Colonic mucosa (tissue), 4 donors: Measurements from ENCODE around the gene KCNG2. TPM values are rescaled to one million over a fixed set of nuclear protein-coding genes. Genes with fewer than 3 reads are reported as not detected.

Source experiments
- DNase-seq: peaks from one replicate; pipeline ENCODE4 v3.0.0-alpha.2; 2020
- H3K27ac ChIP-seq: fragments of 200-600 bp; one replicate; pipeline ENCODE4 v1.8.0; 2021
- H3K27me3 ChIP-seq: fragments of 200-600 bp; one replicate; pipeline ENCODE4 v1.8.0; 2021
- H3K36me3 ChIP-seq: fragments of 200-600 bp; one replicate; pipeline ENCODE4 v1.8.0; 2021
- H3K4me1 ChIP-seq: fragments of 200-600 bp; one replicate; pipeline ENCODE4 v1.8.0; 2021; ENCODE audit warnings: mild to moderate bottlenecking
- H3K4me3 ChIP-seq: fragments of 200-600 bp; one replicate; pipeline ENCODE4 v1.8.0; 2021
- H3K9ac ChIP-seq, 2 donors: one replicate each; pipeline ENCODE4 v1.7.0; 2013; ENCODE audit warnings: control low read depth in 2 of 2, low read depth in 2 of 2, low read length in 2 of 2
- H3K9me3 ChIP-seq: fragments of 200-600 bp; one replicate; pipeline ENCODE4 v1.8.0; 2021
- CTCF ChIP-seq: fragments of 200-600 bp; IDR thresholded peaks from one replicate; pipeline ENCODE4 v1.8.0; 2022; ENCODE audit warnings: antibody characterized with exemption, mild to moderate bottlenecking
- intact Hi-C: fragments of 100-400 bp; cut with DNase I; formaldehyde crosslinking; loops from one replicate; pipeline ENCODE4 v1.14.1; 2022
- total RNA-seq, 2 donors: library from RNA; stranded (reverse); fragmentation: NEBNext Ultra II Directional in 1 of 2; extraction: Animal tissue kit (Norgen Biotek cat#: 25700) in 1 of 2; gene quantifications; one replicate each; pipeline ENCODE4 v1.2.1, GENCODE V29; 2021
- donor health status: healthy.
- donor health status: DM: no; HTN: no; CAD: no.
- donor health status: DM: no; HTN: no; CAD: no.

Gene KCNG2
- total RNA-seq, 2 donors from 2014 or later, result 0.32 TPM; not detected in 1

- Histone ChIP-seq H3K9ac (no peak overlapping the region), H3K27ac (no peak overlapping the region), H3K27me3 (no peaks in the 10 kb centered on the region), H3K9me3 (no peaks in the 10 kb centered on the region), H3K36me3 (no peaks in the 10 kb centered on the region), H3K4me3 (no peak overlapping the region), H3K4me1 (no peaks in the 10 kb centered on the region)
- intact Hi-C loops, result no loop called here
- TF ChIP-seq CTCF, result no peak
- peak; percentile 15 for DNase-seq
Measured at GRCh38 chr18:79856119-79857007, 58.6 kb downstream of the KCNG2 start.

GRCh38 chr18:79857082-79857671 lies 59.4 kb downstream of the KCNG2 start:
- H3K36me3 ChIP-seq, result no peaks in the 10 kb centered on the region
- TF ChIP-seq CTCF, result no peak
- intact Hi-C loops, result no loop called here
- H3K4me3 ChIP-seq, result no peak overlapping the region
- no peak overlapping the region for H3K9ac ChIP-seq
- H3K4me1 ChIP-seq, result no peaks in the 10 kb centered on the region
- peak; percentile 9 for DNase-seq
- H3K9me3 ChIP-seq, result no peaks in the 10 kb centered on the region
- H3K27ac ChIP-seq, result no peak overlapping the region
- H3K27me3 ChIP-seq, result no peaks in the 10 kb centered on the region

GRCh38 chr18:79859314-79859713 lies 61.6 kb downstream of the KCNG2 start:
- H3K4me3 ChIP-seq, result no peak overlapping the region
- H3K4me1 ChIP-seq, result no peaks in the 10 kb centered on the region
- no peak for DNase-seq
- intact Hi-C loops, result no loop called here
- H3K36me3 ChIP-seq, result no peaks in the 10 kb centered on the region
- H3K9ac ChIP-seq, result no peak overlapping the region
- no peaks in the 10 kb centered on the region for H3K27me3 ChIP-seq
- H3K27ac ChIP-seq, result no peak overlapping the region
- TF ChIP-seq CTCF, result no peak
- H3K9me3 ChIP-seq, result no peaks in the 10 kb centered on the region

GRCh38 chr18:79861687-79862086 lies 63.9 kb downstream of the KCNG2 start:
- H3K9ac ChIP-seq, result no peak overlapping the region
- H3K36me3 ChIP-seq, result no peaks in the 10 kb centered on the region
- H3K9me3 ChIP-seq, result no peaks in the 10 kb centered on the region
- H3K27ac ChIP-seq, result no peak overlapping the region
- H3K4me1 ChIP-seq, result no peaks in the 10 kb centered on the region
- DNase-seq, result no peak
- intact Hi-C loops, result no loop called here
- TF ChIP-seq CTCF, result no peak
- no peaks in the 10 kb centered on the region for H3K27me3 ChIP-seq
- H3K4me3 ChIP-seq, result no peak overlapping the region

DNA sequence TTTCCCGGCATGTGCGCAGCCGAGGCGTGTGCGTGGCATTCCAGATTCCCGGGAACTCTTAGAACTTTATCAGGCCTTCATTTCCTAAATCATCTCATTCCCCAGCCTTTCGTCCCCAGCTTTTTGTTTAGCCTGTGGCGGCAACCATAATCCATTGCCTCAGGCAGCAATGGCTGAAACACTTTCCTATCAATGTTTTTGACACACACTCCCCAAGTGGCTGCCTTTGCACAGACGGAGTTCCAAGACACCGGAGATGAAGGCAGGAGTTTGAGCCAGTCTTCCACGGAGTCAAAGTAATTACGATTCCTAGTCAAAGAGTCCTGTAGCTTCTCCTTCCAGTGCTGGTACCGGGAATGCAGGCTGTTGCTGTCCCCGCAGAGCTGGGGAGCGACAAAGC lies 64.8 kb downstream of the KCNG2 start:
- DNase-seq, result no peak
- no peak overlapping the region for H3K4me3 ChIP-seq
- intact Hi-C loops, result no loop called here

More for the DNA sequence above, 64.8 kb downstream of the KCNG2 start:
- Histone ChIP-seq H3K27ac (no peak overlapping the region), H3K27me3 (no peaks in the 10 kb centered on the region), H3K9ac (no peak overlapping the region), H3K9me3 (no peaks in the 10 kb centered on the region), H3K4me1 (no peaks in the 10 kb centered on the region), H3K36me3 (no peaks in the 10 kb centered on the region)
- TF ChIP-seq CTCF, result no peak
